NCI-H82 treated with DMSO at 0.1 percent for 48 hours (cell line): Measurements from ENCODE around the gene ARPP19.
"Not testable (repeated sequence)": the region's sequence is repeated elsewhere in the genome, so short reads cannot be mapped to it uniquely, and the experiment has no call there.

Source experiments
- DNase-seq: peaks from one replicate; lab custom pipeline; 2025; ENCODE audit not compliant: unreplicated experiment; lab: John Stamatoyannopoulos, UW

Gene ARPP19

GRCh38 chr15:52551762-52552161 is 17.1 kb downstream of the ARPP19 start:
- DNase-seq = no peak

- DNase-seq = not testable (repeated sequence)
Observed at GRCh38 chr15:52551186-52551585, 17.6 kb downstream of the ARPP19 start.

GRCh38 chr15:52546031-52546751 is 22.6 kb downstream of the ARPP19 start:
- no peak for DNase-seq

- no peak for DNase-seq
Observed at GRCh38 chr15:52540374-52541012, 28.3 kb downstream of the ARPP19 start.

GRCh38 chr15:52537459-52537858 is 31.4 kb downstream of the ARPP19 start:
- DNase-seq = no peak

- no peak for DNase-seq
Observed at GRCh38 chr15:52532427-52532826, 36.4 kb downstream of the ARPP19 start.

GRCh38 chr15:52529940-52530339 is 38.9 kb downstream of the ARPP19 start:
- no peak for DNase-seq

GRCh38 chr15:52529341-52529924 is 39.4 kb downstream of the ARPP19 start:
- no peak for DNase-seq

GRCh38 chr15:52528564-52529340 is 40.1 kb downstream of the ARPP19 start, which contains the start of gene MYO5A:
MYO5A (minus strand) TSS chr15:52528880; CDS start chr15:52528806, 74 bp downstream.
- DNase-seq = no peak

GRCh38 chr15:52527911-52528563 is 40.8 kb downstream of the ARPP19 start:
- no peak for DNase-seq

GRCh38 chr15:52527196-52527910 is 41.5 kb downstream of the ARPP19 start:
- no peak for DNase-seq

- DNase-seq = no peak
Observed at GRCh38 chr15:52524223-52525136, 44.4 kb downstream of the ARPP19 start.

- no peak for DNase-seq
Observed at GRCh38 chr15:52523647-52524046, 45.2 kb downstream of the ARPP19 start.

GRCh38 chr15:52523192-52523591 is 45.6 kb downstream of the ARPP19 start:
- no peak for DNase-seq

- no peak for DNase-seq
Observed at GRCh38 chr15:52521682-52522081, 47.1 kb downstream of the ARPP19 start.

GRCh38 chr15:52520421-52520820 is 48.4 kb downstream of the ARPP19 start:
- DNase-seq = no peak

GRCh38 chr15:52518487-52519371 is 50.1 kb downstream of the ARPP19 start:
- DNase-seq = no peak

- no peak for DNase-seq
Observed at GRCh38 chr15:52517014-52517413, 51.8 kb downstream of the ARPP19 start.
